ENCODE data around the gene ITLN2. TPM values are rescaled to one million over a fixed set of nuclear protein-coding genes. Genes with fewer than 3 reads are reported as not detected.
A peak's percentile ranks its signal among the peaks of the same experiment; 100 is the strongest.
"Not testable (repeated sequence)": the region's sequence is repeated elsewhere in the genome, so short reads cannot be mapped to it uniquely, and the experiment has no call there.

The ITLN2 gene
- total and polyA plus RNA-seq, 4 donors = 1.6 to 23.7 (median 11.4) TPM

DNA sequence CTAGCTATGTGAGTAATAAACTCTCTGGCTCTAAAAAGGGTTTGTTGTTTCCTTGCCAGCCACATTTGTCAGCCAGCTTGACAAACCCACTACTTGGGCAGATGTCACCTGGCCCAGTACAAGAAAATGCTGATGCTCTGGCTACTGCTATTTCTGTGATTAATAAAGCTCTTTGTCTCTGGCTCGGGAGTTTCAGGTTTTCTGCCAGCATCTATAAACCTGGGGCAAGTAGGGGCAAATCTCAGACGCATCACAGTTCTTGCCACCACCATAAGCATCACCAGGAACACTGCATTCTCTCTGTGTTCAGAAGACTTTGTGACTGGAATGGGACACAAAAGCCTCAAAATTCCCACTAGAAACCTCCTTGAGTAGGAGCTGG is 2.5 kb downstream of the ITLN2 start:
- DNase-seq = no peak
- Histone ChIP-seq H3K4me3 (no peak overlapping the region), H3K9ac (ENCODE audit: insufficient read depth in 1 of 2, low read length in 2 of 2) (no peak overlapping the region), H3K4me1 (ENCODE audit: control insufficient read depth in 5 of 5, insufficient read depth in 5 of 5, low read length in 5 of 5) (peaks cover 0 to 8% (median 0%) of the 10 kb centered on the region in 5 donors), H3K36me3 (ENCODE audit: control insufficient read depth in 4 of 4, insufficient read depth in 4 of 4, low read length in 4 of 4) (no peaks in the 10 kb centered on the region), H3K9me3 (ENCODE audit: control insufficient read depth in 4 of 4, insufficient read depth in 3 of 4, low read length in 3 of 4) (no peaks in the 10 kb centered on the region), H3K27ac (ENCODE audit: low read depth in 1 of 2, low read length in 1 of 2) (no peak overlapping the region), H3K27me3 (ENCODE audit: control insufficient read depth in 3 of 3, insufficient read depth in 3 of 3, low read length in 2 of 3) (no peaks in the 10 kb centered on the region)
- no peak for ATAC-seq (ENCODE audit: insufficient read depth, low FRiP score)
- TF ChIP-seq, protein P1, sequence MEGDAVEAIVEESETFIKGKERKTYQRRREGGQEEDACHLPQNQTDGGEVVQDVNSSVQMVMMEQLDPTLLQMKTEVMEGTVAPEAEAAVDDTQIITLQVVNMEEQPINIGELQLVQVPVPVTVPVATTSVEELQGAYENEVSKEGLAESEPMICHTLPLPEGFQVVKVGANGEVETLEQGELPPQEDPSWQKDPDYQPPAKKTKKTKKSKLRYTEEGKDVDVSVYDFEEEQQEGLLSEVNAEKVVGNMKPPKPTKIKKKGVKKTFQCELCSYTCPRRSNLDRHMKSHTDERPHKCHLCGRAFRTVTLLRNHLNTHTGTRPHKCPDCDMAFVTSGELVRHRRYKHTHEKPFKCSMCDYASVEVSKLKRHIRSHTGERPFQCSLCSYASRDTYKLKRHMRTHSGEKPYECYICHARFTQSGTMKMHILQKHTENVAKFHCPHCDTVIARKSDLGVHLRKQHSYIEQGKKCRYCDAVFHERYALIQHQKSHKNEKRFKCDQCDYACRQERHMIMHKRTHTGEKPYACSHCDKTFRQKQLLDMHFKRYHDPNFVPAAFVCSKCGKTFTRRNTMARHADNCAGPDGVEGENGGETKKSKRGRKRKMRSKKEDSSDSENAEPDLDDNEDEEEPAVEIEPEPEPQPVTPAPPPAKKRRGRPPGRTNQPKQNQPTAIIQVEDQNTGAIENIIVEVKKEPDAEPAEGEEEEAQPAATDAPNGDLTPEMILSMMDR (IDR thresholded peaks at IDR 0.05; ENCODE audit: control extremely low read depth, extremely low read depth) = no peak
- WGBS, 2 donors = 92% methylated on average over 2 of the region's 2 CpGs

DNA sequence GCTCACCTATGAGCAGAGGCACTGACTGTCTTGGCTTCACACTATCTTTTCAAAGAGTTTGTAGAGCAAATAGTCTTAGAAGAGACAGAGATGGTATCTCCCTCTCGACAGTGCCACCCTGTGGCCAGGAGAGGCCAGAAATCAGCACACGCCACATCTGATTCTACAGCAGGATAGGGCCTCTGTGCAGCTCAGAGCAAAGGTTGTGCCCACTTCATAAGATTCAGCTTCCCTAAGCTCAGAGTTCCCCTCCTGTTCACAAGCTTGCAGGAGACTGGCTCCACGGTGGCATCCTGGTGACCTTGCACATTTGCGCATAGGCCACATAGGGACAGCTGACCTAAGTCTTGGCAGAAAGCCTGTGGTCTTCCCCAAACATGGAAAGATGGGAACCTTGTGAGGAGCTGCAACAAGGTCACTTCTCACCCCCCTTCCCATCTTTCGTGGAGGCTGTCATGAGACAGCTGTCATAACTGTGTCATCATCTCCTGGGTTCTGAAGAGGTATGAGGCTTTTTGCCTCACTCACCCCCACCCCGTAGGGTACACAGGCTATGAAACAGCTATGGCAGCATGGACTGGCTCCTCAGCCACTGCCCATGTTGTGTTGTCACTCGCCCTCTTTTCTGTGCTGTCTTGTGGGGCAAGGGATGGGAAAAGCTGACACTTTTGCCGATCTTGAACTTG is 3.0 kb downstream of the ITLN2 start:
- Histone ChIP-seq H3K4me3 (no peak overlapping the region), H3K9me3 (ENCODE audit: control insufficient read depth in 4 of 4, insufficient read depth in 3 of 4, low read length in 3 of 4) (no peaks in the 10 kb centered on the region), H3K36me3 (ENCODE audit: control insufficient read depth in 4 of 4, insufficient read depth in 4 of 4, low read length in 4 of 4) (no peaks in the 10 kb centered on the region), H3K4me1 (ENCODE audit: control insufficient read depth in 5 of 5, insufficient read depth in 5 of 5, low read length in 5 of 5) (peaks cover 0 to 8% (median 0%) of the 10 kb centered on the region in 5 donors), H3K27ac (ENCODE audit: low read depth in 1 of 2, low read length in 1 of 2) (no peak overlapping the region), H3K27me3 (ENCODE audit: control insufficient read depth in 3 of 3, insufficient read depth in 3 of 3, low read length in 2 of 3) (no peaks in the 10 kb centered on the region), H3K9ac (ENCODE audit: insufficient read depth in 1 of 2, low read length in 2 of 2) (no peak overlapping the region)
- peak; percentile 81 for ATAC-seq (ENCODE audit: insufficient read depth, low FRiP score)
- TF ChIP-seq, protein P1 (IDR thresholded peaks at IDR 0.05; ENCODE audit: control extremely low read depth, extremely low read depth) = peak; percentile 61
- 51 to 58% methylated on average over 8 of the region's 8 CpGs for WGBS, 2 donors
- peak; percentile 45 to 67 (median 47) for DNase-seq

DNA sequence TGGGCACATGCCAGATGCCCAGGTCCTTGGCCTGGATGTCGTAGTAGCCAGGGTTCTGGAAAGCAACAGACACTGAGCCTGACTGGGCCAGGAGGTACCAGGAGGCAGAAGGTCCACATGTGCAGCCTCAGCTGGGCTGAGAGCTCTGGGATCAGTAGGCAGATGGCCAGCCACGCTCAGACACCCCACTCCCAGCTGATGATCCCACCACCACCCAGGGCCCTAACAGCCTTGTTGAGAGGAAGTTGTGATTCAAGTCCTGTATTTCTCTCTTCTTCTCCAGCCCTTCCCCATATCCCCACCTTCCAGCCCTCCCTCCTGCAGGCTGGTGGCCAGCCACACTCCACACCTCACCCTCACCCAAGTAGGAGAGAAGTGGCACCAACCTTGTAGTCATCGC is 4.0 kb downstream of the ITLN2 start:
- Histone ChIP-seq H3K4me3 (no peak overlapping the region), H3K4me1 (ENCODE audit: control insufficient read depth in 5 of 5, insufficient read depth in 5 of 5, low read length in 5 of 5) (peaks cover 0 to 8% (median 0%) of the 10 kb centered on the region in 5 donors), H3K27ac (ENCODE audit: low read depth in 1 of 2, low read length in 1 of 2) (peak overlapping the region in 1 of 2 donors; percentile 17), H3K9me3 (ENCODE audit: control insufficient read depth in 4 of 4, insufficient read depth in 3 of 4, low read length in 3 of 4) (no peaks in the 10 kb centered on the region), H3K36me3 (ENCODE audit: control insufficient read depth in 4 of 4, insufficient read depth in 4 of 4, low read length in 4 of 4) (no peaks in the 10 kb centered on the region), H3K9ac (ENCODE audit: insufficient read depth in 1 of 2, low read length in 2 of 2) (no peak overlapping the region), H3K27me3 (ENCODE audit: control insufficient read depth in 3 of 3, insufficient read depth in 3 of 3, low read length in 2 of 3) (no peaks in the 10 kb centered on the region)
- 81 to 87% methylated on average over 3 of the region's 3 CpGs for WGBS, 2 donors
- no peak for ATAC-seq (ENCODE audit: insufficient read depth, low FRiP score)
- no peak for DNase-seq
- TF ChIP-seq, protein P1 (IDR thresholded peaks at IDR 0.05; ENCODE audit: control extremely low read depth, extremely low read depth) = no peak

DNA sequence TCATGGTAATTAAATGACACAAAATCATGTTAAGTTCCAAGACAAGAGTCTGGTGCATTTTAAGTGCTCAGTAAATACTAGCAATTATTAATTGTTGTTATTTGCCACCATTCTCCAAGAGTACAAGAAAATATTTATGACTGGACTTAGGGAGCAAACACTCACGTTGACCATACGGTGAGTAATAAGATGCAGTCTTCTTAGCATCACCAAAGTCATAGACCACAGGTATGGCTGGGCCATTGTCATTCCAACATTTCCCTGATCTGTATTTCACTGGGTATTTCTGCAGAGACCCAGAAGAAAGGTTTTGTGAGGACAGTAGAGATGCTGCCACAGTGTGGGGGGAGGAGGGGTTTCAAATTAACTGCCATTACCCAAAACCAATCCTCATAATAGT is 4.7 kb downstream of the ITLN2 start:
- DNase-seq (no peak), ATAC-seq (ENCODE audit: insufficient read depth, low FRiP score) (no peak)
- Histone ChIP-seq H3K4me1 (ENCODE audit: control insufficient read depth in 5 of 5, insufficient read depth in 5 of 5, low read length in 5 of 5) (peaks cover 0 to 8% (median 0%) of the 10 kb centered on the region in 5 donors), H3K27ac (ENCODE audit: low read depth in 1 of 2, low read length in 1 of 2) (no peak overlapping the region), H3K36me3 (ENCODE audit: control insufficient read depth in 4 of 4, insufficient read depth in 4 of 4, low read length in 4 of 4) (no peaks in the 10 kb centered on the region), H3K9me3 (ENCODE audit: control insufficient read depth in 4 of 4, insufficient read depth in 3 of 4, low read length in 3 of 4) (no peaks in the 10 kb centered on the region), H3K4me3 (no peak overlapping the region), H3K9ac (ENCODE audit: insufficient read depth in 1 of 2, low read length in 2 of 2) (no peak overlapping the region), H3K27me3 (ENCODE audit: control insufficient read depth in 3 of 3, insufficient read depth in 3 of 3, low read length in 2 of 3) (no peaks in the 10 kb centered on the region)
- TF ChIP-seq, protein P1 (IDR thresholded peaks at IDR 0.05; ENCODE audit: control extremely low read depth, extremely low read depth) = no peak
- WGBS, 2 donors = 89 to 90% methylated on average over 2 of the region's 2 CpGs

DNA sequence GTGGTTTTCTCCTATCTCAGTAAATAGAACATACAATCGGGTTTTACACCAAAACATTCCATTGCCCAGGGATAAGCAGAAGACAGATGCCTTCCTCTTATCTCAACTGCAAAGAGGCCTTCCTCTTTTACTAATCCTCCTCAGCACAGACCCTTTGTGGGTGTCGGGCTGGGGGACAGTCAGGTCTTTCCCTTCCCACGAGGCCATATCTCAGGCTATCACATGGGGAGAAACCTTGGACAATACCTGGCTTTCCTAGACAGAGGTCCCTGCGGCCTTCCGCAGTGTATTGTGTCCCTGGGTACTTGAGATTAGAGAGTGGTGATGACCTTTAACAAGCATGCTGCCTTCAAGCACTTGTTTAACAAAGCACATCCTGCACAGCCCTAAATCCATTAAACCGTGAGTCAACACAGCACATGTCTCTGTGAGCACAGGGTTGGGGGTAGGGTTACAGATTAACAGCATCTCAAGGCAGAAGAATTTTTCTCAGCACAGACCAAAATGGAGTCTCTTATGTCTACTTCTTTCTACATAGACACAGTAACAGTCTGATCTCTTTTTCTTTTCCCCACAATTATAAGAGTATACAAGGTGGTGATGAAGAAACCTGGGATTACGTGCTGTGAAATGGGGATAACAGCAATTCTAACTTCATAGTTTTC is 5.3 kb downstream of the ITLN2 start:
- 45 to 63% methylated on average over 6 to 7 of the region's 7 CpGs for WGBS, 2 donors
- not testable (repeated sequence) for H3K27ac ChIP-seq (ENCODE audit: low read depth in 1 of 2, low read length in 1 of 2); H3K9ac ChIP-seq (ENCODE audit: insufficient read depth in 1 of 2, low read length in 2 of 2); H3K4me1 ChIP-seq (ENCODE audit: control insufficient read depth in 5 of 5, insufficient read depth in 5 of 5, low read length in 5 of 5); H3K9me3 ChIP-seq (ENCODE audit: control insufficient read depth in 4 of 4, insufficient read depth in 3 of 4, low read length in 3 of 4); H3K36me3 ChIP-seq (ENCODE audit: control insufficient read depth in 4 of 4, insufficient read depth in 4 of 4, low read length in 4 of 4); ATAC-seq (ENCODE audit: insufficient read depth, low FRiP score); H3K27me3 ChIP-seq (ENCODE audit: control insufficient read depth in 3 of 3, insufficient read depth in 3 of 3, low read length in 2 of 3); H3K4me3 ChIP-seq; DNase-seq
